Neuronal stem cell (in vitro differentiated cells): ENCODE results near the gene CTNNA3.

ENCODE experiments used
- DNase-seq: peaks from one replicate; pipeline ENCODE4 v3.0.0-alpha.2; 2013; ENCODE audit warnings: low spot score
- H2AFZ ChIP-seq: one replicate; pipeline ENCODE4 v1.6.1; 2013; ENCODE audit warnings: mild to moderate bottlenecking, low read length, inconsistent platforms
- H2AK5ac ChIP-seq: 2 replicates; pipeline ENCODE4 v1.6.1; 2013; ENCODE audit warnings: low read depth, mild to moderate bottlenecking, inconsistent platforms, low read length, moderate library complexity, mixed read lengths
- H2BK120ac ChIP-seq: 2 replicates; pipeline ENCODE4 v1.6.1; 2013; ENCODE audit warnings: low read depth, mild to moderate bottlenecking, inconsistent platforms, low read length, moderate library complexity, mixed read lengths
- H2BK12ac ChIP-seq: one replicate; pipeline ENCODE4 v1.6.1; 2013; ENCODE audit warnings: low read length, inconsistent platforms
- H2BK15ac ChIP-seq: 2 replicates; pipeline ENCODE4 v1.6.1; 2013; ENCODE audit warnings: mild to moderate bottlenecking, low read length, inconsistent platforms, mixed read lengths
- H2BK5ac ChIP-seq: one replicate; pipeline ENCODE4 v1.6.1; 2013; ENCODE audit warnings: inconsistent platforms, mild to moderate bottlenecking, low read length, moderate library complexity
- H3K14ac ChIP-seq: one replicate; pipeline ENCODE4 v1.6.1; 2013; ENCODE audit warnings: low read length, inconsistent platforms
- H3K18ac ChIP-seq: 2 replicates; pipeline ENCODE4 v1.6.1; 2013; ENCODE audit warnings: low read length, inconsistent platforms
- H3K23ac ChIP-seq: 2 replicates; pipeline ENCODE4 v1.6.1; 2013; ENCODE audit warnings: low read depth, mild to moderate bottlenecking, mixed read lengths, low read length, inconsistent platforms; ENCODE audit not compliant: poor library complexity
- H3K27ac ChIP-seq: replicated peaks from 3 replicates; pipeline ENCODE4 v1.5.1; 2013; ENCODE audit warnings: low read length, inconsistent platforms
- H3K27me3 ChIP-seq, 3 experiments: 2 replicates each; pipeline ENCODE4 v1.6.1; 2013; ENCODE audit warnings: low read length in 3 of 3, mild to moderate bottlenecking in 2 of 3, inconsistent platforms in 1 of 3, low read depth in 1 of 3, mixed read lengths in 1 of 3, moderate library complexity in 1 of 3; ENCODE audit not compliant: control insufficient read depth in 3 of 3, insufficient read depth in 3 of 3
- H3K36me3 ChIP-seq, 2 donors: replicated peaks in 1 of 2; 2 replicates each; pipeline ENCODE4 v1.6.1; 2013; ENCODE audit warnings: low read length in 2 of 2; ENCODE audit not compliant: control insufficient read depth in 2 of 2, insufficient read depth in 2 of 2
- H3K4ac ChIP-seq: 2 replicates; pipeline ENCODE4 v1.6.1; 2013; ENCODE audit warnings: inconsistent platforms, mild to moderate bottlenecking, low read length, moderate library complexity
- H3K4me1 ChIP-seq, 2 donors: 1 replicate in 1 of 2; 2 replicates in 1 of 2; pipeline ENCODE4 v1.6.1; 2013; ENCODE audit warnings: low read length in 2 of 2, low read depth in 1 of 2; ENCODE audit not compliant: control insufficient read depth in 2 of 2, insufficient read depth in 1 of 2
- H3K4me2 ChIP-seq: one replicate; pipeline ENCODE4 v1.6.1; 2013; ENCODE audit warnings: mild to moderate bottlenecking, low read length, inconsistent platforms; ENCODE audit not compliant: insufficient read depth, poor library complexity, severe bottlenecking
- H3K4me3 ChIP-seq, 2 donors: 2 replicates each; pipeline ENCODE4 v1.5.1; 2013; ENCODE audit warnings: low read length in 2 of 2, mild to moderate bottlenecking in 2 of 2, inconsistent platforms in 1 of 2, moderate library complexity in 1 of 2
- H3K79me1 ChIP-seq: one replicate; pipeline ENCODE4 v1.6.1; 2013; ENCODE audit warnings: low read depth, mild to moderate bottlenecking, inconsistent platforms, low read length, moderate library complexity
- H3K9ac ChIP-seq: one replicate; pipeline ENCODE4 v1.6.1; 2013; ENCODE audit warnings: mild to moderate bottlenecking, low read depth, low read length, inconsistent platforms; ENCODE audit not compliant: poor library complexity
- H3K9me3 ChIP-seq, 2 donors: replicated peaks in 1 of 2; 2 replicates each; pipeline versions ENCODE3 to v1.6.1; 2013; ENCODE audit warnings: low read length in 2 of 2, mild to moderate bottlenecking in 2 of 2, inconsistent platforms in 1 of 2, low read depth in 1 of 2, mixed read lengths in 1 of 2, moderate library complexity in 1 of 2; ENCODE audit not compliant: control insufficient read depth in 2 of 2, insufficient read depth in 1 of 2
- H4K8ac ChIP-seq: one replicate; pipeline ENCODE4 v1.6.1; 2013; ENCODE audit warnings: low read depth, mild to moderate bottlenecking, inconsistent platforms, low read length, moderate library complexity
- H4K91ac ChIP-seq: one replicate; pipeline ENCODE4 v1.6.1; 2013; ENCODE audit warnings: low read length, low read depth, mild to moderate bottlenecking, inconsistent platforms; ENCODE audit not compliant: poor library complexity
- WGBS, 2 donors: extraction: QIAGEN DNeasy Blood & Tissue Kit; methylation state at CpG; one replicate each; pipeline ENCODE4 v1.1.7; 2013; ENCODE audit warnings: missing lambda C conversion rate in 2 of 2, mixed read lengths in 1 of 2; ENCODE audit not compliant: insufficient read length in 2 of 2, insufficient replicate concordance in 1 of 2; ENCODE audit errors: extremely low coverage in 2 of 2; 5-methylcytosine and 5-hydroxymethylcytosine counted together

CTNNA3 gene

DNA sequence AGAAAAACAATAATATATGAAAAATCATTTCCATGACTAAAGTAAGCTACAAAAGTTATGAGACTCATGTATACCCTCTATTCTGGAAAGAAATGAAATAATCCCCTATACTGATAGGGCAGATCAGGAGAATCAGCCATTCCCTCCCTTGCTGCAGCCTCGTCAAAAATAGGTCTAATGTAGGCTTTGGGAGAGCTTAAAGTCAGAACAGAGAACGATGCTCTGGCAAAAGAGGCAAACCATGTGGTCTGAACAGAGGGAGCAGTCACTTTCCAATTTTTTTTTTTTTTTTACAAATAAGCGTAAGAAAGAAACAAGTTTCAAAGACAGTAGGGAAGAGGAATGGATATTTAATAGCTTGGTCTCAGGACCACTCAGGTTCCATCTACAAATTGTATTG is 1232.4 kb downstream of the CTNNA3 start:
- no peaks in the 10 kb centered on the region for H3K9me3 ChIP-seq
- H3K14ac ChIP-seq, result no peak overlapping the region
- DNase-seq, result no peak
- no peaks in the 10 kb centered on the region for H3K79me1 ChIP-seq
- H2BK15ac ChIP-seq, result no peak overlapping the region
- H3K23ac ChIP-seq, result no peak overlapping the region
- H3K4ac ChIP-seq, result no peak overlapping the region
- H2AK5ac ChIP-seq, result no peak overlapping the region
- H3K4me1 ChIP-seq, result no peaks in the 10 kb centered on the region
- H4K8ac ChIP-seq, result no peak overlapping the region
- no peak overlapping the region for H3K27ac ChIP-seq
- no peak overlapping the region for H2AFZ ChIP-seq
- no peaks in the 10 kb centered on the region for H3K36me3 ChIP-seq
- no CpG with 5 or more reads among the region's 3 CpGs for WGBS, 2 donors
- no peak overlapping the region for H3K4me3 ChIP-seq
- no peak overlapping the region for H2BK12ac ChIP-seq
- H2BK120ac ChIP-seq, result no peak overlapping the region
- no peak overlapping the region for H3K9ac ChIP-seq
- H3K4me2 ChIP-seq, result no peak overlapping the region
- no peak overlapping the region for H2BK5ac ChIP-seq
- H3K27me3 ChIP-seq, result no peaks in the 10 kb centered on the region
- H3K18ac ChIP-seq, result no peak overlapping the region
- no peak overlapping the region for H4K91ac ChIP-seq

- Histone ChIP-seq H2BK5ac (no peak overlapping the region), H3K14ac (no peak overlapping the region), H3K9me3 (peaks cover 0 to 2% of the 10 kb centered on the region in 2 donors), H4K91ac (no peak overlapping the region), H3K79me1 (no peaks in the 10 kb centered on the region), H3K4me3 (no peak overlapping the region), H3K27me3 (no peaks in the 10 kb centered on the region), H3K4me2 (no peak overlapping the region), H3K9ac (no peak overlapping the region), H2AFZ (no peak overlapping the region), H2BK120ac (no peak overlapping the region), H2AK5ac (no peak overlapping the region), H2BK15ac (no peak overlapping the region), H3K4me1 (no peaks in the 10 kb centered on the region), H2BK12ac (no peak overlapping the region), H3K18ac (no peak overlapping the region), H3K36me3 (no peaks in the 10 kb centered on the region), H3K4ac (no peak overlapping the region), H4K8ac (no peak overlapping the region), H3K27ac (no peak overlapping the region), H3K23ac (no peak overlapping the region)
- WGBS, 2 donors, result no CpG with 5 or more reads among the region's 1 CpG
- no peak for DNase-seq
Observed at GRCh38 chr10:66457629-66458028, 1238.4 kb downstream of the CTNNA3 start.

- H3K4me3 ChIP-seq, result no peak overlapping the region
- H2BK12ac ChIP-seq, result no peak overlapping the region
- no peak overlapping the region for H3K4ac ChIP-seq
- no peak overlapping the region for H2BK5ac ChIP-seq
- no peaks in the 10 kb centered on the region for H3K36me3 ChIP-seq
- no peak overlapping the region for H3K23ac ChIP-seq
- H4K91ac ChIP-seq, result no peak overlapping the region
- H2BK15ac ChIP-seq, result no peak overlapping the region
- DNase-seq, result no peak
- no peaks in the 10 kb centered on the region for H3K79me1 ChIP-seq
- no peak overlapping the region for H4K8ac ChIP-seq
- H3K4me1 ChIP-seq, result no peaks in the 10 kb centered on the region
- no CpG with 5 or more reads among the region's 2 CpGs for WGBS, 2 donors
- no peak overlapping the region for H2AK5ac ChIP-seq
- H3K9me3 ChIP-seq, result peaks cover 0 to 2% of the 10 kb centered on the region in 2 donors
- H3K9ac ChIP-seq, result no peak overlapping the region
- no peak overlapping the region for H2AFZ ChIP-seq
- no peaks in the 10 kb centered on the region for H3K27me3 ChIP-seq
- H2BK120ac ChIP-seq, result no peak overlapping the region
- no peak overlapping the region for H3K18ac ChIP-seq
- H3K27ac ChIP-seq, result no peak overlapping the region
- H3K14ac ChIP-seq, result no peak overlapping the region
- no peak overlapping the region for H3K4me2 ChIP-seq
Observed at GRCh38 chr10:66455304-66455703, 1240.7 kb downstream of the CTNNA3 start.

DNA sequence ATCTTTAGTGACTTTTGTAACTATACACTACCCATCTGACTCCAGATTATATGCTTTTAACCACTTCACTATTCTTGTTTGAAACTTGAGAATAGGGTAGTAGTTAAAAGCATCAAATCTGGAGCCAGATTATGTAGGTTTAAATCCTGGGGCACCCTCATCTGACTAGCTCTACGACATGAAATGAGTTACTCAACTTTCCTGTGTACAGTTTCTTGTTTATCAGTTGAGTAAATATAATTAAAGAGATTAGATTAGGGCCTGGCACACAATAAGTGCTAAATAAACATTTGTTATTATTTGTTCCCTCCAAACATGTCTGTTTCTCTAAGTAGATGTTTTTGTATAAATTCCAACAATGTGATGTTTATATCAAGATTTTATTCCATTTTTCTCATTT is 1255.4 kb downstream of the CTNNA3 start:
- Histone ChIP-seq H2AK5ac (no peak overlapping the region), H3K27ac (no peak overlapping the region), H2BK15ac (no peak overlapping the region), H2AFZ (no peak overlapping the region), H3K9ac (no peak overlapping the region), H3K27me3 (no peaks in the 10 kb centered on the region), H2BK120ac (no peak overlapping the region), H3K36me3 (no peaks in the 10 kb centered on the region), H3K4ac (no peak overlapping the region), H4K8ac (no peak overlapping the region), H3K4me3 (no peak overlapping the region), H2BK5ac (no peak overlapping the region), H3K14ac (no peak overlapping the region), H3K9me3 (no peaks in the 10 kb centered on the region), H3K4me1 (no peaks in the 10 kb centered on the region), H2BK12ac (no peak overlapping the region), H3K4me2 (no peak overlapping the region), H4K91ac (no peak overlapping the region), H3K79me1 (no peaks in the 10 kb centered on the region), H3K18ac (no peak overlapping the region), H3K23ac (no peak overlapping the region)
- DNase-seq, result no peak
- no CpG with 5 or more reads among the region's 1 CpG for WGBS, 2 donors
